ENCODE measurements around the gene S100A11. TPM values are rescaled to one million over a fixed set of nuclear protein-coding genes. Genes with fewer than 3 reads are reported as not detected.

The S100A11 gene
- total and polyA plus RNA-seq, 9 of the 15 experiments (the other 6 are each of a cell fraction or from before 2014, with no cell fraction given), result 131 to 808 (median 235) TPM

- TF ChIP-seq ZNF830 (CRISPR knock-in tag; IDR thresholded peaks at IDR 0.05) (no peak; the same call in 1 of the 2 replicates), MAFG (tag; conservative IDR thresholded peaks at IDR 0.05) (no peak), NR0B1 (IDR thresholded peaks at IDR 0.05; ENCODE audit: partially characterized antibody) (no peak), ZBTB2 (IDR thresholded peaks at IDR 0.05) (no peak), ZBTB26 (CRISPR knock-in tag; IDR thresholded peaks at IDR 0.05) (no peak), DIDO1 (tag; IDR thresholded peaks at IDR 0.05; ENCODE audit: low read depth) (no peak), TSC22D4 (tag; IDR thresholded peaks at IDR 0.05) (no peak), SP2 (IDR thresholded peaks at IDR 0.05; ENCODE audit: extremely low read depth, low read depth, low read length, poor library complexity, severe bottlenecking) (no peak), CEBPZ (IDR thresholded peaks at IDR 0.05; ENCODE audit: borderline replicate concordance, low read depth, low read length) (no peak), POLR2AphosphoS5 (IDR thresholded peaks at IDR 0.05; ENCODE audit: control insufficient read depth, insufficient read depth, low read depth, low read length) (peak; percentile 77), FOSL1 (tag; conservative IDR thresholded peaks at IDR 0.05) (peak; percentile 14; the same call in 1 of the 2 replicates), GTF2F1 (IDR thresholded peaks at IDR 0.05; ENCODE audit: low read depth, low read length) (no peak), EZH2 (IDR thresholded peaks at IDR 0.05; ENCODE audit: borderline replicate concordance, low read depth, low read length) (no peak), ZBTB8A (IDR thresholded peaks at IDR 0.05; ENCODE audit: partially characterized antibody) (no peak), MYNN (IDR thresholded peaks at IDR 0.05) (0 out of 2 replicates have a peak, but pooled peaks have one; percentile 33), MYNN (CRISPR knock-in tag; IDR thresholded peaks at IDR 0.05) (no peak), HINFP (tag; conservative IDR thresholded peaks at IDR 0.05; ENCODE audit: low read depth) (no peak)
Measured at GRCh38 chr1:152036267-152037216, at the start of gene S100A11 (continued).
